ENCODE data around the gene PTPRM.

Gene PTPRM

GRCh38 chr18:8329186-8329771 is 762.2 kb downstream of the PTPRM start:
- no peak for DNase-seq (ENCODE audit: low read depth in 1 of 2, low spot score in 1 of 2)
- in situ Hi-C loops (cut with HindIII; ENCODE audit: low pct_unique_long_range_greater_than_20kb, low sequenced_read_pairs) = no loop called here
- no peak for TF ChIP-seq JUND (IDR thresholded peaks at IDR 0.05; ENCODE audit: low read depth)

- no peak for DNase-seq (ENCODE audit: low read depth in 1 of 2, low spot score in 1 of 2)
- no peak for TF ChIP-seq JUND (IDR thresholded peaks at IDR 0.05; ENCODE audit: low read depth)
- in situ Hi-C loops (cut with HindIII; ENCODE audit: low pct_unique_long_range_greater_than_20kb, low sequenced_read_pairs) = no loop called here
These were observed 763.5 kb downstream of the PTPRM start for GRCh38 chr18:8330575-8330974.

GRCh38 chr18:8332286-8332685 is 765.2 kb downstream of the PTPRM start:
- in situ Hi-C loops (cut with HindIII; ENCODE audit: low pct_unique_long_range_greater_than_20kb, low sequenced_read_pairs) = no loop called here
- no peak for DNase-seq (ENCODE audit: low read depth in 1 of 2, low spot score in 1 of 2)
- no peak for TF ChIP-seq JUND (IDR thresholded peaks at IDR 0.05; ENCODE audit: low read depth)

- no peak for TF ChIP-seq JUND (IDR thresholded peaks at IDR 0.05; ENCODE audit: low read depth)
- peak in 1 of 2 experiments; percentile 3 for DNase-seq (ENCODE audit: low read depth in 1 of 2, low spot score in 1 of 2)
- in situ Hi-C loops (cut with HindIII; ENCODE audit: low pct_unique_long_range_greater_than_20kb, low sequenced_read_pairs) = no loop called here
These were observed 766.8 kb downstream of the PTPRM start for GRCh38 chr18:8333961-8334360.

- in situ Hi-C loops (cut with HindIII; ENCODE audit: low pct_unique_long_range_greater_than_20kb, low sequenced_read_pairs) = no loop called here
- TF ChIP-seq JUND (IDR thresholded peaks at IDR 0.05; ENCODE audit: low read depth) = no peak
- no peak for DNase-seq (ENCODE audit: low read depth in 1 of 2, low spot score in 1 of 2)
These were observed 770.1 kb downstream of the PTPRM start for GRCh38 chr18:8337211-8337610.

GRCh38 chr18:8339210-8339609 is 772.1 kb downstream of the PTPRM start:
- no peak for TF ChIP-seq JUND (IDR thresholded peaks at IDR 0.05; ENCODE audit: low read depth)
- in situ Hi-C loops (cut with HindIII; ENCODE audit: low pct_unique_long_range_greater_than_20kb, low sequenced_read_pairs) = no loop called here
- no peak for DNase-seq (ENCODE audit: low read depth in 1 of 2, low spot score in 1 of 2)

GRCh38 chr18:8339952-8340351 is 772.8 kb downstream of the PTPRM start:
- no peak for DNase-seq (ENCODE audit: low read depth in 1 of 2, low spot score in 1 of 2)
- no peak for TF ChIP-seq JUND (IDR thresholded peaks at IDR 0.05; ENCODE audit: low read depth)
- in situ Hi-C loops (cut with HindIII; ENCODE audit: low pct_unique_long_range_greater_than_20kb, low sequenced_read_pairs) = no loop called here

GRCh38 chr18:8341481-8342230 is 774.5 kb downstream of the PTPRM start:
- no peak for DNase-seq (ENCODE audit: low read depth in 1 of 2, low spot score in 1 of 2)
- no peak for TF ChIP-seq JUND (IDR thresholded peaks at IDR 0.05; ENCODE audit: low read depth)
- in situ Hi-C loops (cut with HindIII; ENCODE audit: low pct_unique_long_range_greater_than_20kb, low sequenced_read_pairs) = no loop called here

GRCh38 chr18:8348051-8348720 is 781.1 kb downstream of the PTPRM start:
- TF ChIP-seq JUND (IDR thresholded peaks at IDR 0.05; ENCODE audit: low read depth) = no peak
- in situ Hi-C loops (cut with HindIII; ENCODE audit: low pct_unique_long_range_greater_than_20kb, low sequenced_read_pairs) = no loop called here
- no peak for DNase-seq (ENCODE audit: low read depth in 1 of 2, low spot score in 1 of 2)

- in situ Hi-C loops (cut with HindIII; ENCODE audit: low pct_unique_long_range_greater_than_20kb, low sequenced_read_pairs) = no loop called here
- no peak for DNase-seq (ENCODE audit: low read depth in 1 of 2, low spot score in 1 of 2)
- TF ChIP-seq JUND (IDR thresholded peaks at IDR 0.05; ENCODE audit: low read depth) = no peak
These were observed 782.6 kb downstream of the PTPRM start for GRCh38 chr18:8349608-8350323.

- no peak for TF ChIP-seq JUND (IDR thresholded peaks at IDR 0.05; ENCODE audit: low read depth)
- DNase-seq (ENCODE audit: low read depth in 1 of 2, low spot score in 1 of 2) = no peak
- in situ Hi-C loops (cut with HindIII; ENCODE audit: low pct_unique_long_range_greater_than_20kb, low sequenced_read_pairs) = no loop called here
These were observed 783.5 kb downstream of the PTPRM start for GRCh38 chr18:8350628-8351027.

GRCh38 chr18:8351161-8351560 is 784.0 kb downstream of the PTPRM start:
- TF ChIP-seq JUND (IDR thresholded peaks at IDR 0.05; ENCODE audit: low read depth) = no peak
- no peak for DNase-seq (ENCODE audit: low read depth in 1 of 2, low spot score in 1 of 2)
- in situ Hi-C loops (cut with HindIII; ENCODE audit: low pct_unique_long_range_greater_than_20kb, low sequenced_read_pairs) = no loop called here

- DNase-seq (ENCODE audit: low read depth in 1 of 2, low spot score in 1 of 2) = no peak
These were observed 787.2 kb downstream of the PTPRM start for GRCh38 chr18:8354304-8354703.

More at GRCh38 chr18:8354304-8354703, 787.2 kb downstream of the PTPRM start:
- TF ChIP-seq JUND (IDR thresholded peaks at IDR 0.05; ENCODE audit: low read depth) = no peak
- in situ Hi-C loops (cut with HindIII; ENCODE audit: low pct_unique_long_range_greater_than_20kb, low sequenced_read_pairs) = no loop called here
